HuH-7.5 (cell line): Measurements from ENCODE around the gene MVB12B.

Source experiments
- DNase-seq: peaks from one replicate; pipeline ENCODE4 v3.0.0; 2011; ENCODE audit warnings: low spot score

The MVB12B gene

GRCh38 chr9:126363847-126364671 lies 37.4 kb downstream of the MVB12B start:
- DNase-seq, result no peak

GRCh38 chr9:126365780-126366179 lies 39.2 kb downstream of the MVB12B start:
- DNase-seq, result no peak

- DNase-seq, result no peak
Measured at GRCh38 chr9:126366366-126367011, 39.9 kb downstream of the MVB12B start.

- no peak for DNase-seq
Measured at GRCh38 chr9:126367139-126367538, 40.5 kb downstream of the MVB12B start.

GRCh38 chr9:126367616-126368015 lies 41.0 kb downstream of the MVB12B start:
- DNase-seq, result no peak

GRCh38 chr9:126368020-126368419 lies 41.4 kb downstream of the MVB12B start:
- no peak for DNase-seq

- no peak for DNase-seq
Measured at GRCh38 chr9:126371007-126371870, 44.6 kb downstream of the MVB12B start.

GRCh38 chr9:126372716-126373115 lies 46.1 kb downstream of the MVB12B start:
- no peak for DNase-seq

GRCh38 chr9:126373241-126373640 lies 46.6 kb downstream of the MVB12B start:
- no peak for DNase-seq

GRCh38 chr9:126374366-126374781 lies 47.7 kb downstream of the MVB12B start:
- no peak for DNase-seq

GRCh38 chr9:126375386-126375785 lies 48.8 kb downstream of the MVB12B start:
- no peak for DNase-seq

- DNase-seq, result no peak
Measured at GRCh38 chr9:126376311-126377175, 49.9 kb downstream of the MVB12B start.

GRCh38 chr9:126377176-126377509 lies 50.5 kb downstream of the MVB12B start:
- no peak for DNase-seq

- no peak for DNase-seq
Measured at GRCh38 chr9:126377536-126377935, 50.9 kb downstream of the MVB12B start.

- DNase-seq, result no peak
Measured at GRCh38 chr9:126378761-126379160, 52.1 kb downstream of the MVB12B start.

GRCh38 chr9:126379661-126380360 lies 53.2 kb downstream of the MVB12B start:
- DNase-seq, result no peak

- DNase-seq, result no peak
Measured at GRCh38 chr9:126380447-126380846, 53.8 kb downstream of the MVB12B start.

GRCh38 chr9:126381195-126381594 lies 54.6 kb downstream of the MVB12B start:
- DNase-seq, result no peak

- no peak for DNase-seq
Measured at GRCh38 chr9:126383406-126384046, 56.9 kb downstream of the MVB12B start.

- no peak for DNase-seq
Measured at GRCh38 chr9:126384926-126385325, 58.3 kb downstream of the MVB12B start.

GRCh38 chr9:126386088-126386487 lies 59.5 kb downstream of the MVB12B start:
- peak; percentile 64 for DNase-seq
